BE2C (cell line): ENCODE results near the gene ANO9. TPM values are rescaled to one million over a fixed set of nuclear protein-coding genes. Genes with fewer than 3 reads are reported as not detected.

Source experiments
- DNase-seq: peaks from one replicate; pipeline ENCODE4 v3.0.0-alpha.2; 2020
- H3K27me3 ChIP-seq: fragments of 250-450 bp; sonication (Bioruptor Pico); 2 replicates; pipeline ENCODE4 v1.5.1; 2020; ENCODE audit warnings: mild to moderate bottlenecking
- H3K36me3 ChIP-seq: fragments of 250-450 bp; sonication (Bioruptor Pico); 2 replicates; pipeline ENCODE4 v1.5.1; 2020; ENCODE audit warnings: mild to moderate bottlenecking
- H3K4me1 ChIP-seq: fragments of 250-450 bp; sonication (Bioruptor Pico); 2 replicates; pipeline ENCODE4 v1.5.1; 2020
- H3K4me3 ChIP-seq: 2 replicates; pipeline ENCODE4 v1.5.1; 2011; ENCODE audit warnings: low read depth, low read length
- H3K9me3 ChIP-seq: fragments of 250-450 bp; sonication (Bioruptor Pico); 2 replicates; pipeline ENCODE4 v1.5.1; 2020
- polyA plus RNA-seq: library from polyadenylated mRNA; unstranded; fragments of >200 nt; gene quantifications from one replicate; pipeline ENCODE4 v1.2.1, GENCODE V29; 2012; ENCODE audit warnings: low read depth, missing spikeins; ENCODE audit not compliant: insufficient read length, insufficient read depth
- TF ChIP-seq, protein P1 (sequence below): IDR thresholded peaks from 2 replicates; pipeline ENCODE4 v1.5.1; 2012; ENCODE audit warnings: mild to moderate bottlenecking, low read depth, low read length

Gene ANO9, protein sequence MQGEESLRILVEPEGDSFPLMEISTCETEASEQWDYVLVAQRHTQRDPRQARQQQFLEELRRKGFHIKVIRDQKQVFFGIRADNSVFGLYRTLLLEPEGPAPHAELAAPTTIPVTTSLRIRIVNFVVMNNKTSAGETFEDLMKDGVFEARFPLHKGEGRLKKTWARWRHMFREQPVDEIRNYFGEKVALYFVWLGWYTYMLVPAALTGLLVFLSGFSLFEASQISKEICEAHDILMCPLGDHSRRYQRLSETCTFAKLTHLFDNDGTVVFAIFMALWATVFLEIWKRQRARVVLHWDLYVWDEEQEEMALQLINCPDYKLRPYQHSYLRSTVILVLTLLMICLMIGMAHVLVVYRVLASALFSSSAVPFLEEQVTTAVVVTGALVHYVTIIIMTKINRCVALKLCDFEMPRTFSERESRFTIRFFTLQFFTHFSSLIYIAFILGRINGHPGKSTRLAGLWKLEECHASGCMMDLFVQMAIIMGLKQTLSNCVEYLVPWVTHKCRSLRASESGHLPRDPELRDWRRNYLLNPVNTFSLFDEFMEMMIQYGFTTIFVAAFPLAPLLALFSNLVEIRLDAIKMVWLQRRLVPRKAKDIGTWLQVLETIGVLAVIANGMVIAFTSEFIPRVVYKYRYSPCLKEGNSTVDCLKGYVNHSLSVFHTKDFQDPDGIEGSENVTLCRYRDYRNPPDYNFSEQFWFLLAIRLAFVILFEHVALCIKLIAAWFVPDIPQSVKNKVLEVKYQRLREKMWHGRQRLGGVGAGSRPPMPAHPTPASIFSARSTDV
- polyA plus RNA-seq = not detected

- H3K4me1 ChIP-seq = no peaks in the 10 kb centered on the region
- no peak within 1 kb of the TSS for H3K4me3 ChIP-seq
- TF ChIP-seq, protein P1, sequence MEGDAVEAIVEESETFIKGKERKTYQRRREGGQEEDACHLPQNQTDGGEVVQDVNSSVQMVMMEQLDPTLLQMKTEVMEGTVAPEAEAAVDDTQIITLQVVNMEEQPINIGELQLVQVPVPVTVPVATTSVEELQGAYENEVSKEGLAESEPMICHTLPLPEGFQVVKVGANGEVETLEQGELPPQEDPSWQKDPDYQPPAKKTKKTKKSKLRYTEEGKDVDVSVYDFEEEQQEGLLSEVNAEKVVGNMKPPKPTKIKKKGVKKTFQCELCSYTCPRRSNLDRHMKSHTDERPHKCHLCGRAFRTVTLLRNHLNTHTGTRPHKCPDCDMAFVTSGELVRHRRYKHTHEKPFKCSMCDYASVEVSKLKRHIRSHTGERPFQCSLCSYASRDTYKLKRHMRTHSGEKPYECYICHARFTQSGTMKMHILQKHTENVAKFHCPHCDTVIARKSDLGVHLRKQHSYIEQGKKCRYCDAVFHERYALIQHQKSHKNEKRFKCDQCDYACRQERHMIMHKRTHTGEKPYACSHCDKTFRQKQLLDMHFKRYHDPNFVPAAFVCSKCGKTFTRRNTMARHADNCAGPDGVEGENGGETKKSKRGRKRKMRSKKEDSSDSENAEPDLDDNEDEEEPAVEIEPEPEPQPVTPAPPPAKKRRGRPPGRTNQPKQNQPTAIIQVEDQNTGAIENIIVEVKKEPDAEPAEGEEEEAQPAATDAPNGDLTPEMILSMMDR = no peak
- H3K36me3 ChIP-seq = no peaks in the 10 kb centered on the region
- no peaks in the 10 kb centered on the region for H3K9me3 ChIP-seq
- no peak for DNase-seq
- no peaks in the 10 kb centered on the region for H3K27me3 ChIP-seq
Measured at GRCh38 chr11:441418-442274, at the start of gene ANO9. Gene ANO9, minus strand, starts transcription at chr11:442011. Its CDS starts 85 bp downstream, at chr11:441926.

- DNase-seq = no peak
- Histone ChIP-seq H3K4me3 (no peak overlapping the region), H3K27me3 (no peaks in the 10 kb centered on the region), H3K4me1 (no peaks in the 10 kb centered on the region), H3K9me3 (no peaks in the 10 kb centered on the region), H3K36me3 (peaks cover 7% of the 10 kb centered on the region)
- TF ChIP-seq, protein P1 = no peak
Measured at GRCh38 chr11:491358-491757, 49.5 kb upstream of the ANO9 start.

GRCh38 chr11:490930-491260 lies 49.1 kb upstream of the ANO9 start:
- H3K27me3 ChIP-seq = no peaks in the 10 kb centered on the region
- no peaks in the 10 kb centered on the region for H3K4me1 ChIP-seq
- TF ChIP-seq, protein P1 = no peak
- H3K9me3 ChIP-seq = no peaks in the 10 kb centered on the region
- no peak for DNase-seq
- H3K36me3 ChIP-seq = peaks cover 7% of the 10 kb centered on the region
- no peak overlapping the region for H3K4me3 ChIP-seq

DNA sequence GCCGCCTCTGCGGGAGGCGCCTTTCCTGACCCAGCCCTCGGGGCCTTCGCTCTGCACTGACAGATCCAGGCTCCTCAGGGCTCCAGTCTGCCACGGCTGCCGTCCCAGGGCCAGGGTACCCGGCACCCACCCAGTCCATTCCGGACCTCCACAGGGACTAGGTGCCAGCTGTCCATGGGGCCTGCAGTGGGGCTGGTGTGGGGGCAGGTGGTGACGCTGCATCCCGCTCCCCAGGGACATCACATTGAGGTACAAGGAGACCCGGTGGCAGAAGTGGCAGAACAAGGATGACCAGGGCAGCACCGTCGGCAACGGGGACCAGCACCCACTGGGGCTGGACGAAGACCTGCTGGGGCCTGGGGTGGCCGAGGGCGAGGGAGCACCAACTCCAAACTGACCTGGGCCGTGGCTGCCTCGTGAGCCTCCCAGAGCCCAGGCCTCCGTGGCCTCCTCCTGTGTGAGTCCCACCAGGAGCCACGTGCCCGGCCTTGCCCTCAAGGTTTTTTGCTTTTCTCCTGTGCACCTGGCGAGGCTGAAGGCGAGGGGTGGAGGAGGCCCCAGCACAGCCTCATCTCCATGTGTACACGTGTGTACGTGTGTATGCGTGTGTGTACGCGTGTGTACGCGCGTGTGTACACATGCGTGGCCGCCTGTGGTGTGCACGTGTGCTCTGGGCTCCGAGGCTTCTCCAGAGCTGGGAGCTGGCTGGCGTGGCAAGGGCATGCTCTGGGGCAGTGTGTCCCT lies 48.5 kb upstream of the ANO9 start:
- H3K4me1 ChIP-seq = no peaks in the 10 kb centered on the region
- no peaks in the 10 kb centered on the region for H3K27me3 ChIP-seq
- peaks cover 7% of the 10 kb centered on the region for H3K36me3 ChIP-seq
- no peak for DNase-seq
- no peak overlapping the region for H3K4me3 ChIP-seq
- TF ChIP-seq, protein P1 = no peak
- no peaks in the 10 kb centered on the region for H3K9me3 ChIP-seq

DNA sequence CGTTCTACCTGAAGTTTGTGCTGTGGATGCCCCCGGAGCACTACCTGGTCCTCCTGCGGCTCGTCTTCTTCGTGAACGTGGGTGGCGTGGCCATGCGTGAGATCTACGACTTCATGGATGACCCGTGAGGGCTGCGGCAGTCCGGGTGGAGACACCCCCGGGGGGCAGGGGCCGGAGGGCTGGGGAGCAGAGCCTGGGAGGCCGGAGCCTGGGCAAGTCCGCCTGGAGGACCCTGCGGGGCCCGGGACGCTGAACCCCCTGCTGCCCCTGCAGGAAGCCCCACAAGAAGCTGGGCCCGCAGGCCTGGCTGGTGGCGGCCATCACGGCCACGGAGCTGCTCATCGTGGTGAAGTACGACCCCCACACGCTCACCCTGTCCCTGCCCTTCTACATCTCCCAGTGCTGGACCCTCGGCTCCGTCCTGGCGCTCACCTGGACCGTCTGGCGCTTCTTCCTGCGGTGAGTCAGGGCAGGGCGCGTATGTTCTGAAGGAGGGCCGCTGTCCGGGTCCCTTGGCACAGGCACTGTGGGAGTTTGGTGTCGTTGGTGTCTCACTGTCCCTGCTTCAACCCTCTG lies 47.9 kb upstream of the ANO9 start:
- H3K9me3 ChIP-seq = no peaks in the 10 kb centered on the region
- no peak overlapping the region for H3K4me3 ChIP-seq
- DNase-seq = no peak
- no peaks in the 10 kb centered on the region for H3K27me3 ChIP-seq
- TF ChIP-seq, protein P1 = no peak
- no peaks in the 10 kb centered on the region for H3K4me1 ChIP-seq
- H3K36me3 ChIP-seq = peaks cover 7% of the 10 kb centered on the region
